Keratinocyte (primary cell): ENCODE results near the gene KRTAP4-7. TPM values are rescaled to one million over a fixed set of nuclear protein-coding genes. Genes with fewer than 3 reads are reported as not detected.
"Not testable (repeated sequence)": the region's sequence is repeated elsewhere in the genome, so short reads cannot be mapped to it uniquely, and the experiment has no call there.

Experiments used
- DNase-seq: peaks from one replicate; pipeline ENCODE4 v3.0.0-alpha.2; 2011; ENCODE audit warnings: low read depth, missing footprints, low spot score
- FAIRE-seq: peaks from 2 replicates; lab custom pipeline; 2011; peaks lifted over from hg19 to GRCh38; lab: Jason Lieb, UNC
- H2AFZ ChIP-seq: 2 replicates; pipeline ENCODE4 v1.6.0; 2012; ENCODE audit warnings: low read length, control low read depth, inconsistent platforms; ENCODE audit not compliant: control insufficient read depth
- H3K27ac ChIP-seq: 2 replicates; pipeline ENCODE4 v1.5.1; 2011; ENCODE audit warnings: low read length; ENCODE audit not compliant: control insufficient read depth, insufficient read depth
- H3K27me3 ChIP-seq: 3 replicates; pipeline ENCODE4 v1.6.0; 2011; ENCODE audit warnings: low read length; ENCODE audit not compliant: control insufficient read depth, insufficient read depth; ENCODE audit errors: extremely low read depth
- H3K36me3 ChIP-seq, 2 experiments: 2 replicates in 1 of 2; 3 replicates in 1 of 2; pipeline ENCODE4 v1.5.1; 2011; ENCODE audit warnings: low read length in 2 of 2, mild to moderate bottlenecking in 1 of 2; ENCODE audit not compliant: control insufficient read depth in 2 of 2, insufficient read depth in 2 of 2; ENCODE audit errors: extremely low read depth in 1 of 2
- H3K4me1 ChIP-seq: 3 replicates; pipeline ENCODE4 v1.5.1; 2011; ENCODE audit warnings: low read length; ENCODE audit not compliant: control insufficient read depth, insufficient read depth; ENCODE audit errors: extremely low read depth
- H3K4me2 ChIP-seq: 3 replicates; pipeline ENCODE4 v1.6.0; 2011; ENCODE audit warnings: low read depth, low read length; ENCODE audit not compliant: control insufficient read depth, insufficient read depth; ENCODE audit errors: extremely low read depth
- H3K4me3 ChIP-seq, 3 experiments: fragments of 200-600 bp in 1 of 3; sonication (generic) in 1 of 3; 2 replicates in 2 of 3; 3 replicates in 1 of 3; pipeline ENCODE4 v1.5.1; 2011 to 2016; ENCODE audit warnings: low read length in 3 of 3, mild to moderate bottlenecking in 3 of 3, control low read depth in 2 of 3, inconsistent platforms in 1 of 3, low read depth in 1 of 3, mixed read lengths in 1 of 3, mixed run types in 1 of 3, moderate library complexity in 1 of 3; ENCODE audit not compliant: control insufficient read depth in 2 of 3, insufficient read depth in 2 of 3; ENCODE audit errors: extremely low read depth in 1 of 3
- H3K79me2 ChIP-seq: 2 replicates; pipeline ENCODE4 v1.6.0; 2012; ENCODE audit warnings: low read length; ENCODE audit not compliant: control insufficient read depth, insufficient read depth
- H3K9ac ChIP-seq: 3 replicates; pipeline ENCODE4 v1.6.0; 2011; ENCODE audit warnings: low read length; ENCODE audit not compliant: control insufficient read depth, insufficient read depth; ENCODE audit errors: extremely low read depth
- H3K9me1 ChIP-seq: 3 replicates; pipeline ENCODE4 v1.6.0; 2011; ENCODE audit warnings: low read length; ENCODE audit not compliant: control insufficient read depth, insufficient read depth; ENCODE audit errors: extremely low read depth
- H3K9me3 ChIP-seq: 2 replicates; pipeline ENCODE4 v1.5.1; 2012; ENCODE audit warnings: low read depth, low read length; ENCODE audit not compliant: control insufficient read depth
- H4K20me1 ChIP-seq: 3 replicates; pipeline ENCODE4 v1.6.0; 2011; ENCODE audit warnings: low read length; ENCODE audit not compliant: control insufficient read depth, insufficient read depth; ENCODE audit errors: extremely low read depth
- CTCF ChIP-seq, 3 experiments: IDR thresholded peaks in 1 of 3; conservative IDR thresholded peaks in 1 of 3; optimal IDR thresholded peaks in 1 of 3; 2 replicates in 2 of 3; 3 replicates in 1 of 3; pipeline versions ENCODE3 to v1.5.1; 2011; ENCODE audit warnings: low read length in 3 of 3, mild to moderate bottlenecking in 3 of 3, moderate library complexity in 2 of 3, control low read depth in 1 of 3, inconsistent platforms in 1 of 3; ENCODE audit not compliant: insufficient read depth in 2 of 3; ENCODE audit errors: extremely low read depth in 1 of 3
- EZH2 ChIP-seq: IDR thresholded peaks from one replicate; pipeline ENCODE4 v1.6.1; 2012; ENCODE audit warnings: inconsistent platforms, mild to moderate bottlenecking, low read length, moderate library complexity
- dilution Hi-C: fragments of 300-500 bp; cut with MboI; formaldehyde crosslinking; loops from one replicate; pipeline ENCODE4 v1.7.0; 2020; ENCODE audit warnings: low sequenced_read_pairs; ENCODE audit not compliant: extremely low pct_ligation_motif_present
- polyA plus RNA-seq, 5 experiments: library from polyadenylated mRNA; depleted of rRNA in 3 of 5; stranded (reverse) in 3 of 5; stranded (forward) in 1 of 5; unstranded in 1 of 5; fragments of >200 nt; gene quantifications; 1 replicate in 1 of 5; 2 replicates in 3 of 5; 3 replicates in 1 of 5; pipeline versions ENCODE4 v1.2.1 to v1.2.3, GENCODE V29; 2011 to 2012; ENCODE audit warnings: missing spikeins in 2 of 5, low read depth in 1 of 5, low replicate concordance in 1 of 5

Gene KRTAP4-7
- polyA plus RNA-seq, 1 donor (not counting 4 experiments of a cell fraction or from before 2014, with no cell fraction given) = not detected

GRCh38 chr17:41052566-41052965 lies 31.4 kb upstream of the KRTAP4-7 start:
- H3K9me1 ChIP-seq = no peaks in the 10 kb centered on the region
- H3K4me1 ChIP-seq = peaks cover 13% of the 10 kb centered on the region
- no peaks in the 10 kb centered on the region for H3K79me2 ChIP-seq
- no peak overlapping the region for H3K9ac ChIP-seq
- no peaks in the 10 kb centered on the region for H3K27me3 ChIP-seq
- FAIRE-seq (no peak), DNase-seq (no peak)
- H3K36me3 ChIP-seq = no peaks in the 10 kb centered on the region
- TF ChIP-seq EZH2 (no peak), CTCF (optimal IDR thresholded peaks at IDR 0.05 in 1 of 3, IDR thresholded peaks at IDR 0.05 in 1 of 3, conservative IDR thresholded peaks at IDR 0.05 in 1 of 3; ENCODE audit: extremely low read depth in 1 of 3, insufficient read depth in 2 of 3, low read length in 3 of 3) (no peak)
- no peaks in the 10 kb centered on the region for H3K9me3 ChIP-seq
- H3K4me3 ChIP-seq = no peak overlapping the region
- no peak overlapping the region for H3K4me2 ChIP-seq
- dilution Hi-C loops = no loop called here
- H2AFZ ChIP-seq = no peak overlapping the region
- no peaks in the 10 kb centered on the region for H4K20me1 ChIP-seq
- no peak overlapping the region for H3K27ac ChIP-seq

GRCh38 chr17:41054025-41054424 lies 29.9 kb upstream of the KRTAP4-7 start:
- Histone ChIP-seq H3K9me3 (no peaks in the 10 kb centered on the region), H3K36me3 (no peaks in the 10 kb centered on the region), H3K9ac (no peak overlapping the region), H3K79me2 (no peaks in the 10 kb centered on the region), H3K27me3 (no peaks in the 10 kb centered on the region), H3K4me2 (no peak overlapping the region), H3K4me3 (no peak overlapping the region), H2AFZ (no peak overlapping the region), H4K20me1 (no peaks in the 10 kb centered on the region), H3K9me1 (no peaks in the 10 kb centered on the region), H3K4me1 (peaks cover 3% of the 10 kb centered on the region), H3K27ac (no peak overlapping the region)
- FAIRE-seq = no peak
- DNase-seq = no peak
- dilution Hi-C loops = no loop called here
- TF ChIP-seq CTCF (optimal IDR thresholded peaks at IDR 0.05 in 1 of 3, IDR thresholded peaks at IDR 0.05 in 1 of 3, conservative IDR thresholded peaks at IDR 0.05 in 1 of 3; ENCODE audit: extremely low read depth in 1 of 3, insufficient read depth in 2 of 3, low read length in 3 of 3) = no peak
- TF ChIP-seq EZH2 = no peak

- H3K27ac ChIP-seq, dilution Hi-C loops, FAIRE-seq: not testable (repeated sequence)
These were observed 29.4 kb upstream of the KRTAP4-7 start for GRCh38 chr17:41054556-41054955.

GRCh38 chr17:41055130-41055529 lies 28.8 kb upstream of the KRTAP4-7 start, which contains the start of gene KRTAP2-2:
Gene KRTAP2-2, minus strand, starts transcription at chr17:41055230. Its CDS starts 19 bp downstream, at chr17:41055211.
- dilution Hi-C loops, FAIRE-seq, H3K9me3 ChIP-seq, H3K9ac ChIP-seq, H2AFZ ChIP-seq, H4K20me1 ChIP-seq, H3K4me1 ChIP-seq, H3K27me3 ChIP-seq, H3K4me3 ChIP-seq, H3K36me3 ChIP-seq, DNase-seq, H3K79me2 ChIP-seq, H3K27ac ChIP-seq, H3K9me1 ChIP-seq, H3K4me2 ChIP-seq: not testable (repeated sequence)

More at GRCh38 chr17:41054556-41054955, 29.4 kb upstream of the KRTAP4-7 start:
- H3K4me3 ChIP-seq, H3K9me1 ChIP-seq, H3K9me3 ChIP-seq, H2AFZ ChIP-seq, H3K79me2 ChIP-seq, H4K20me1 ChIP-seq, H3K4me2 ChIP-seq, DNase-seq, H3K4me1 ChIP-seq, H3K27me3 ChIP-seq, H3K9ac ChIP-seq, H3K36me3 ChIP-seq: not testable (repeated sequence)
